WTC11 (cell line): ENCODE measurements around the gene UQCRQ. TPM values are rescaled to one million over a fixed set of nuclear protein-coding genes. Genes with fewer than 3 reads are reported as not detected.

Experiments used
- ATAC-seq: fragments of 200-7000 bp; cut with Tn5 transposase; 2 replicates; pipeline ENCODE4 v1.10.0; 2021; ENCODE audit warnings: mild to moderate bottlenecking, moderate library complexity
- CTCF ChIA-PET: fragments of 300-600 bp; sonication (Branson Sonifier 250); formaldehyde crosslinking; loops from one replicate; lab custom pipeline; 2021; ENCODE audit warnings: antibody characterized with exemption; lab: Charles Lee
- POLR2A ChIA-PET: fragments of 350-600 bp; sonication (Branson Sonifier 250); formaldehyde crosslinking; loops from one replicate; lab custom pipeline; 2021; ENCODE audit warnings: antibody characterized with exemption; lab: Charles Lee
- DNase-seq: peaks from one replicate; pipeline ENCODE4 v3.0.0; 2021; ENCODE audit warnings: low spot score
- H3K27ac Mint-ChIP-seq: 2 replicates; pipeline ENCODE4 v1.8.0; 2021; ENCODE audit warnings: mixed read lengths
- H3K27me3 Mint-ChIP-seq: 2 replicates; pipeline ENCODE4 v1.8.0; 2021; ENCODE audit warnings: low read depth, mild to moderate bottlenecking, moderate library complexity, mixed read lengths
- H3K36me3 Mint-ChIP-seq: 2 replicates; pipeline ENCODE4 v1.8.0; 2021; ENCODE audit warnings: mixed read lengths
- H3K4me1 Mint-ChIP-seq: 2 replicates; pipeline ENCODE4 v1.8.0; 2022; ENCODE audit warnings: mixed read lengths
- H3K4me3 Mint-ChIP-seq: 2 replicates; pipeline ENCODE4 v1.8.0; 2021; ENCODE audit warnings: mild to moderate bottlenecking, moderate library complexity, mixed read lengths
- H3K9me3 Mint-ChIP-seq: 2 replicates; pipeline ENCODE4 v1.8.0; 2021; ENCODE audit warnings: mixed read lengths
- ATF3 ChIP-seq: sonication (generic); formaldehyde crosslinking; conservative IDR thresholded peaks from 2 replicates; pipeline ENCODE4 v1.8.1; 2022; ENCODE audit warnings: mild to moderate bottlenecking, missing genetic modification reagents
- ATF6 ChIP-seq: sonication (generic); formaldehyde crosslinking; IDR thresholded peaks from 2 replicates; pipeline ENCODE4 v1.8.1; 2023; ENCODE audit warnings: mild to moderate bottlenecking, missing genetic modification reagents
- CBFB ChIP-seq: sonication (generic); formaldehyde crosslinking; IDR thresholded peaks from 2 replicates; pipeline ENCODE4 v1.8.1; 2022; ENCODE audit warnings: mild to moderate bottlenecking, low read depth, missing genetic modification reagents
- CREM ChIP-seq: sonication (generic); formaldehyde crosslinking; IDR thresholded peaks from 2 replicates; pipeline ENCODE4 v1.8.1; 2022; ENCODE audit warnings: mild to moderate bottlenecking, missing genetic modification reagents, moderate library complexity
- CTCF ChIP-seq: fragments of 200-600 bp; IDR thresholded peaks from 2 replicates; pipeline ENCODE4 v1.8.0; 2022; ENCODE audit warnings: antibody characterized with exemption
- ESRRA ChIP-seq: sonication (generic); formaldehyde crosslinking; IDR thresholded peaks from 2 replicates; pipeline ENCODE4 v1.8.1; 2022; ENCODE audit warnings: mild to moderate bottlenecking, missing genetic modification reagents, borderline replicate concordance
- FOXK1 ChIP-seq: sonication (generic); formaldehyde crosslinking; IDR thresholded peaks from 2 replicates; pipeline ENCODE4 v1.8.0; 2022; ENCODE audit warnings: mild to moderate bottlenecking, moderate library complexity, missing genetic modification reagents
- FOXP1 ChIP-seq: sonication (generic); formaldehyde crosslinking; IDR thresholded peaks from 2 replicates; pipeline ENCODE4 v1.8.0; 2022; ENCODE audit warnings: missing genetic modification reagents, mild to moderate bottlenecking, moderate library complexity, borderline replicate concordance
- HMGXB4 ChIP-seq: sonication (generic); formaldehyde crosslinking; IDR thresholded peaks from 2 replicates; pipeline ENCODE4 v1.8.1; 2023; ENCODE audit warnings: mild to moderate bottlenecking, moderate library complexity, missing genetic modification reagents
- JAZF1 ChIP-seq: fragments of 250-450 bp; sonication (Bioruptor Pico); IDR thresholded peaks from 2 replicates; pipeline ENCODE4 v1.9.0; 2021; ENCODE audit warnings: moderate library complexity, mild to moderate bottlenecking, inconsistent platforms
- MYBL2 ChIP-seq: sonication (generic); formaldehyde crosslinking; IDR thresholded peaks from 2 replicates; pipeline ENCODE4 v1.8.1; 2023; ENCODE audit warnings: mild to moderate bottlenecking, moderate library complexity, missing genetic modification reagents
- NFE2L1 ChIP-seq: sonication (generic); formaldehyde crosslinking; IDR thresholded peaks from 2 replicates; pipeline ENCODE4 v1.8.1; 2023; ENCODE audit warnings: missing genetic modification reagents
- NR1H2 ChIP-seq: sonication (generic); formaldehyde crosslinking; IDR thresholded peaks from 2 replicates; pipeline ENCODE4 v1.9.0; 2021; ENCODE audit warnings: mild to moderate bottlenecking, moderate library complexity, missing genetic modification reagents
- NR2C2 ChIP-seq: sonication (generic); formaldehyde crosslinking; IDR thresholded peaks from 2 replicates; pipeline ENCODE4 v1.8.0; 2022; ENCODE audit warnings: mild to moderate bottlenecking, missing genetic modification reagents
- NR3C1 ChIP-seq: sonication (generic); formaldehyde crosslinking; conservative IDR thresholded peaks from 2 replicates; pipeline ENCODE4 v1.8.1; 2023; ENCODE audit warnings: low read depth, mild to moderate bottlenecking, missing genetic modification reagents
- PRRX2 ChIP-seq: fragments of 250-450 bp; sonication (Bioruptor Pico); IDR thresholded peaks from 2 replicates; pipeline ENCODE4 v1.8.0; 2021; ENCODE audit warnings: mild to moderate bottlenecking
- TP53 ChIP-seq: sonication (generic); formaldehyde crosslinking; IDR thresholded peaks from 2 replicates; pipeline ENCODE4 v1.8.1; 2023; ENCODE audit warnings: mild to moderate bottlenecking, missing genetic modification reagents
- ZNF121 ChIP-seq: sonication (generic); formaldehyde crosslinking; IDR thresholded peaks from 2 replicates; pipeline ENCODE4 v1.8.0; 2023; ENCODE audit warnings: missing genetic modification reagents
- ZNF425 ChIP-seq: fragments of 250-450 bp; sonication (Bioruptor Pico); conservative IDR thresholded peaks from 2 replicates; pipeline ENCODE4 v1.9.0; 2021; ENCODE audit warnings: mild to moderate bottlenecking
- ZNF532 ChIP-seq: fragments of 250-450 bp; sonication (Bioruptor Pico); IDR thresholded peaks from 2 replicates; pipeline ENCODE4 v1.9.0; 2021; ENCODE audit warnings: mild to moderate bottlenecking, borderline replicate concordance
- total RNA-seq: library from RNA; stranded (reverse); gene quantifications from 3 replicates; pipeline ENCODE4 v1.2.3, GENCODE V29; 2021

UQCRQ gene
- total RNA-seq, 1 experiment from 2014 or later, result 256 TPM

- TF ChIP-seq NR3C1 (CRISPR knock-in tag) (no peak), ESRRA (CRISPR knock-in tag) (no peak), NR1H2 (CRISPR knock-in tag) (no peak), NFE2L1 (CRISPR knock-in tag) (no peak)
- no peak for DNase-seq
- H3K36me3 Mint-ChIP-seq, result no peaks in the 10 kb centered on the region
- no peak overlapping the region for H3K27ac Mint-ChIP-seq
- CTCF ChIA-PET, result interaction anchor here (0.7 to 3.7 kb wide), 12 partner anchors 9 to 300 kb away, joined by 3 to 26 read pairs (median 4); partner anchors contain the start of genes CCNI2, GDF9, SOWAHA and UQCRQ
- H3K4me1 Mint-ChIP-seq, result peaks cover 18% of the 10 kb centered on the region
- H3K9me3 Mint-ChIP-seq, result no peaks in the 10 kb centered on the region
- peak overlapping the region; percentile 52 for H3K4me3 Mint-ChIP-seq
- no peak for ATAC-seq
- POLR2A ChIA-PET, result interaction anchor here (0.6 to 1.6 kb wide), 4 partner anchors 14 to 57 kb away, joined by 3 to 13 read pairs (median 3); partner anchors contain the start of genes GDF9, SOWAHA and UQCRQ
- peaks cover 74% of the 10 kb centered on the region for H3K27me3 Mint-ChIP-seq
These were observed 39.9 kb upstream of the UQCRQ start for GRCh38 chr5:132826424-132827082.

- Mint-ChIP-seq H3K4me3 (no peak overlapping the region), H3K27ac (no peak overlapping the region), H3K36me3 (no peaks in the 10 kb centered on the region), H3K9me3 (no peaks in the 10 kb centered on the region), H3K4me1 (peaks cover 18% of the 10 kb centered on the region), H3K27me3 (peaks cover 82% of the 10 kb centered on the region)
- DNase-seq (no peak), ATAC-seq (no peak)
- ChIA-PET CTCF (interaction anchor here (0.5 to 4.3 kb wide), 7 partner anchors 9 to 151 kb away, joined by 3 to 40 read pairs (median 5); partner anchors contain the start of genes CCNI2 and SOWAHA), POLR2A (interaction anchor here (1.0 to 1.5 kb wide), 2 partner anchors 38 to 71 kb away, joined by 3 to 6 read pairs; partner anchors contain the start of genes GDF9 and UQCRQ)
- TF ChIP-seq ZNF121 (CRISPR knock-in tag) (no peak), ATF3 (CRISPR knock-in tag) (no peak), NR2C2 (CRISPR knock-in tag) (no peak), TP53 (CRISPR knock-in tag) (no peak), ZNF532 (CRISPR knock-in tag) (no peak), JAZF1 (CRISPR knock-in tag) (no peak), CBFB (CRISPR knock-in tag) (no peak), FOXK1 (CRISPR knock-in tag) (no peak), HMGXB4 (CRISPR knock-in tag) (no peak), ATF6 (CRISPR knock-in tag) (no peak), CREM (CRISPR knock-in tag) (no peak), CTCF (no peak), MYBL2 (CRISPR knock-in tag) (no peak), NR3C1 (CRISPR knock-in tag) (no peak), FOXP1 (CRISPR knock-in tag) (no peak), PRRX2 (CRISPR knock-in tag) (no peak), ZNF425 (CRISPR knock-in tag) (no peak)
These were observed 38.3 kb upstream of the UQCRQ start for GRCh38 chr5:132827943-132828673.
